Mesenchymal stem cell (in vitro differentiated cells and primary cell): ENCODE results near the gene SLC11A2.

Experiments used
- DNase-seq: peaks from one replicate; pipeline ENCODE4 v3.0.0-alpha.2; 2013
- H2AFZ ChIP-seq: one replicate; pipeline ENCODE4 v1.6.1; 2013; ENCODE audit warnings: low read depth, mild to moderate bottlenecking, control low read depth, inconsistent platforms, low read length, moderate library complexity
- H2AK5ac ChIP-seq: 2 replicates; pipeline ENCODE4 v1.6.1; 2013; ENCODE audit warnings: low read length, moderate library complexity, mild to moderate bottlenecking, inconsistent platforms; ENCODE audit not compliant: severe bottlenecking
- H2BK120ac ChIP-seq: one replicate; pipeline ENCODE4 v1.6.1; 2013; ENCODE audit warnings: low read depth, mild to moderate bottlenecking, inconsistent platforms, low read length, moderate library complexity
- H2BK12ac ChIP-seq, 2 experiments: one replicate each; pipeline ENCODE4 v1.6.1; 2013; ENCODE audit warnings: inconsistent platforms in 2 of 2, low read length in 2 of 2, mild to moderate bottlenecking in 2 of 2, moderate library complexity in 2 of 2, control low read depth in 1 of 2
- H2BK15ac ChIP-seq: one replicate; pipeline ENCODE4 v1.6.1; 2013; ENCODE audit warnings: mild to moderate bottlenecking, low read depth, inconsistent platforms; ENCODE audit not compliant: poor library complexity, severe bottlenecking
- H2BK5ac ChIP-seq: 2 replicates; pipeline ENCODE4 v1.6.1; 2013; ENCODE audit warnings: low read depth, mild to moderate bottlenecking, low read length, control low read depth, inconsistent platforms; ENCODE audit not compliant: poor library complexity, severe bottlenecking
- H3K14ac ChIP-seq, 2 experiments: one replicate each; pipeline ENCODE4 v1.6.1; 2013; ENCODE audit warnings: inconsistent platforms in 2 of 2, low read length in 2 of 2, control low read depth in 1 of 2, mild to moderate bottlenecking in 1 of 2, moderate library complexity in 1 of 2
- H3K18ac ChIP-seq, 2 experiments: one replicate each; pipeline ENCODE4 v1.6.1; 2013; ENCODE audit warnings: inconsistent platforms in 2 of 2, low read length in 2 of 2, control low read depth in 1 of 2, low read depth in 1 of 2, mild to moderate bottlenecking in 1 of 2
- H3K23ac ChIP-seq, 2 experiments: one replicate each; pipeline ENCODE4 v1.6.1; 2013; ENCODE audit warnings: inconsistent platforms in 2 of 2, low read length in 2 of 2, mild to moderate bottlenecking in 2 of 2, moderate library complexity in 2 of 2, control low read depth in 1 of 2
- H3K27ac ChIP-seq: 2 replicates; pipeline ENCODE4 v1.5.1; 2013; ENCODE audit warnings: mild to moderate bottlenecking, moderate library complexity, low read length, control low read depth, inconsistent platforms; ENCODE audit not compliant: poor library complexity, severe bottlenecking
- H3K27me3 ChIP-seq, 2 experiments: 2 replicates each; pipeline versions ENCODE4 v1.6.1 to v1.7.0; 2013; ENCODE audit warnings: low read length in 2 of 2, mild to moderate bottlenecking in 2 of 2, moderate library complexity in 2 of 2, control low read depth in 1 of 2, inconsistent platforms in 1 of 2; ENCODE audit not compliant: control insufficient read depth in 1 of 2, insufficient read depth in 1 of 2
- H3K36me3 ChIP-seq, 2 experiments: 2 replicates each; pipeline versions ENCODE4 v1.6.1 to v1.7.0; 2013; ENCODE audit warnings: low read length in 2 of 2, control low read depth in 1 of 2, inconsistent platforms in 1 of 2, low read depth in 1 of 2, mild to moderate bottlenecking in 1 of 2; ENCODE audit not compliant: insufficient read depth in 2 of 2, control insufficient read depth in 1 of 2
- H3K4ac ChIP-seq, 2 experiments: one replicate each; pipeline ENCODE4 v1.6.1; 2013; ENCODE audit warnings: inconsistent platforms in 2 of 2, low read length in 2 of 2, mild to moderate bottlenecking in 2 of 2, moderate library complexity in 2 of 2, control low read depth in 1 of 2, low read depth in 1 of 2
- H3K4me1 ChIP-seq: 2 replicates; pipeline ENCODE4 v1.6.1; 2013; ENCODE audit warnings: low read depth, low read length, control low read depth; ENCODE audit not compliant: control insufficient read depth, insufficient read depth
- H3K4me2 ChIP-seq: 2 replicates; pipeline ENCODE4 v1.6.1; 2013; ENCODE audit warnings: low read length, mild to moderate bottlenecking, inconsistent platforms; ENCODE audit not compliant: poor library complexity, severe bottlenecking
- H3K4me3 ChIP-seq, 2 experiments: 2 replicates each; pipeline versions ENCODE4 v1.5.1 to v1.7.0; 2013; ENCODE audit warnings: low read length in 2 of 2, mild to moderate bottlenecking in 2 of 2, control low read depth in 1 of 2, low read depth in 1 of 2; ENCODE audit not compliant: insufficient read depth in 1 of 2
- H3K79me1 ChIP-seq: replicated peaks from 2 replicates; pipeline ENCODE4 v1.6.1; 2013; ENCODE audit warnings: mild to moderate bottlenecking, control low read depth, low read length, inconsistent platforms; ENCODE audit not compliant: poor library complexity, severe bottlenecking
- H3K9ac ChIP-seq: 2 replicates; pipeline ENCODE4 v1.7.0; 2013; ENCODE audit warnings: mild to moderate bottlenecking, low read length, moderate library complexity
- H3K9me3 ChIP-seq: 2 replicates; pipeline ENCODE4 v1.7.0; 2013; ENCODE audit warnings: mild to moderate bottlenecking, low read length; ENCODE audit not compliant: control insufficient read depth
- H4K8ac ChIP-seq: one replicate; pipeline ENCODE4 v1.6.1; 2013; ENCODE audit warnings: inconsistent platforms, mild to moderate bottlenecking, low read length, moderate library complexity
- H4K91ac ChIP-seq: one replicate; pipeline ENCODE4 v1.6.1; 2013; ENCODE audit warnings: mild to moderate bottlenecking, low read length, inconsistent platforms
- WGBS: methylation state at CpG from one replicate; pipeline ENCODE4 v1.1.7; 2013; ENCODE audit warnings: mixed read lengths; 5-methylcytosine and 5-hydroxymethylcytosine counted together

The SLC11A2 gene

GRCh38 chr12:51059086-51059485 lies 32.9 kb upstream of the SLC11A2 start:
- no peak overlapping the region for H3K4ac ChIP-seq
- 84% methylated on average over 4 of the region's 7 CpGs for WGBS
- no peak overlapping the region for H2BK5ac ChIP-seq

GRCh38 chr12:51056242-51056641 lies 30.1 kb upstream of the SLC11A2 start:
- no peak overlapping the region for H3K14ac ChIP-seq
- no peak overlapping the region for H2BK15ac ChIP-seq
- peaks cover 15% of the 10 kb centered on the region for H3K79me1 ChIP-seq
- no peak overlapping the region for H3K4me3 ChIP-seq
- no peak overlapping the region for H2BK12ac ChIP-seq
- no peaks in the 10 kb centered on the region for H3K27me3 ChIP-seq
- H3K36me3 ChIP-seq = peaks cover 30 to 85% of the 10 kb centered on the region in 2 experiments
- no peak for DNase-seq
- H3K9ac ChIP-seq = no peak overlapping the region
- no peak overlapping the region for H2AFZ ChIP-seq
- 91% methylated on average over 4 of the region's 5 CpGs for WGBS
- no peak overlapping the region for H3K4ac ChIP-seq
- no peak overlapping the region for H3K4me2 ChIP-seq
- no peaks in the 10 kb centered on the region for H3K4me1 ChIP-seq
- no peak overlapping the region for H4K91ac ChIP-seq
- H3K9me3 ChIP-seq = no peaks in the 10 kb centered on the region
- no peak overlapping the region for H3K27ac ChIP-seq
- no peak overlapping the region for H2BK5ac ChIP-seq
- H4K8ac ChIP-seq = no peak overlapping the region
- H2AK5ac ChIP-seq = no peak overlapping the region
- H3K18ac ChIP-seq = no peak overlapping the region
- no peak overlapping the region for H2BK120ac ChIP-seq
- H3K23ac ChIP-seq = no peak overlapping the region

More at GRCh38 chr12:51059086-51059485, 32.9 kb upstream of the SLC11A2 start:
- H3K4me2 ChIP-seq = no peak overlapping the region
- no peaks in the 10 kb centered on the region for H3K9me3 ChIP-seq
- no peak overlapping the region for H2BK12ac ChIP-seq
- H4K91ac ChIP-seq = no peak overlapping the region
- no peak overlapping the region for H3K14ac ChIP-seq
- H3K27ac ChIP-seq = no peak overlapping the region
- no peaks in the 10 kb centered on the region for H3K27me3 ChIP-seq
- no peak overlapping the region for H2AFZ ChIP-seq
- H3K79me1 ChIP-seq = peaks cover 17% of the 10 kb centered on the region
- no peak overlapping the region for H4K8ac ChIP-seq
- no peaks in the 10 kb centered on the region for H3K4me1 ChIP-seq
- peaks cover 39 to 93% of the 10 kb centered on the region in 2 experiments for H3K36me3 ChIP-seq
- H3K9ac ChIP-seq = no peak overlapping the region
- no peak overlapping the region for H2BK15ac ChIP-seq
- no peak for DNase-seq
- no peak overlapping the region for H3K23ac ChIP-seq
- H3K18ac ChIP-seq = no peak overlapping the region
- no peak overlapping the region for H2BK120ac ChIP-seq
- no peak overlapping the region for H3K4me3 ChIP-seq
- H2AK5ac ChIP-seq = no peak overlapping the region

GRCh38 chr12:51055060-51055459 lies 28.9 kb upstream of the SLC11A2 start:
- no peak overlapping the region for H2BK12ac ChIP-seq
- no CpG with 5 or more reads among the region's 2 CpGs for WGBS
- no peak overlapping the region for H4K8ac ChIP-seq
- peaks cover 15% of the 10 kb centered on the region for H3K79me1 ChIP-seq
- H3K14ac ChIP-seq = no peak overlapping the region
- no peaks in the 10 kb centered on the region for H3K4me1 ChIP-seq
- no peak overlapping the region for H3K4ac ChIP-seq
- no peak overlapping the region for H3K4me3 ChIP-seq
- no peaks in the 10 kb centered on the region for H3K27me3 ChIP-seq
- no peak overlapping the region for H2BK5ac ChIP-seq
- H2AFZ ChIP-seq = no peak overlapping the region
- no peak overlapping the region for H2BK120ac ChIP-seq
- DNase-seq = no peak
- no peak overlapping the region for H3K27ac ChIP-seq
- no peak overlapping the region for H4K91ac ChIP-seq
- H3K9me3 ChIP-seq = no peaks in the 10 kb centered on the region
- no peak overlapping the region for H3K9ac ChIP-seq
- H3K23ac ChIP-seq = no peak overlapping the region
- no peak overlapping the region for H3K18ac ChIP-seq
- no peak overlapping the region for H2BK15ac ChIP-seq
- H3K36me3 ChIP-seq = peaks cover 25 to 79% of the 10 kb centered on the region in 2 experiments
- no peak overlapping the region for H2AK5ac ChIP-seq
- no peak overlapping the region for H3K4me2 ChIP-seq

- Histone ChIP-seq H3K79me1 (peaks cover 20% of the 10 kb centered on the region), H3K27me3 (no peaks in the 10 kb centered on the region), H3K4me2 (no peak overlapping the region), H2AK5ac (no peak overlapping the region), H3K18ac (no peak overlapping the region), H2AFZ (no peak overlapping the region), H3K36me3 (peaks cover 12 to 48% of the 10 kb centered on the region in 2 experiments), H3K9ac (no peak overlapping the region), H3K4ac (no peak overlapping the region), H2BK5ac (no peak overlapping the region), H4K91ac (no peak overlapping the region), H3K14ac (no peak overlapping the region), H3K4me3 (no peak overlapping the region), H2BK15ac (no peak overlapping the region), H3K4me1 (peaks cover 1% of the 10 kb centered on the region), H3K9me3 (no peaks in the 10 kb centered on the region), H2BK120ac (no peak overlapping the region), H3K27ac (no peak overlapping the region), H2BK12ac (no peak overlapping the region), H4K8ac (no peak overlapping the region), H3K23ac (no peak overlapping the region)
- no peak for DNase-seq
- 87% methylated on average over 4 of the region's 4 CpGs for WGBS
Observed at GRCh38 chr12:51051787-51052186, 25.6 kb upstream of the SLC11A2 start.
